HG03457 (cell line): Measurements from ENCODE around the gene ELMOD3.
"Not testable (repeated sequence)": the region's sequence is repeated elsewhere in the genome, so short reads cannot be mapped to it uniquely, and the experiment has no call there.

Experiments used
- ATAC-seq: cut with Tn5 transposase; IDR thresholded peaks from one replicate; pipeline ENCODE4 v1.9.1; 2021; ENCODE audit warnings: moderate number of reproducible peaks; ENCODE audit not compliant: unreplicated experiment

Gene ELMOD3

DNA sequence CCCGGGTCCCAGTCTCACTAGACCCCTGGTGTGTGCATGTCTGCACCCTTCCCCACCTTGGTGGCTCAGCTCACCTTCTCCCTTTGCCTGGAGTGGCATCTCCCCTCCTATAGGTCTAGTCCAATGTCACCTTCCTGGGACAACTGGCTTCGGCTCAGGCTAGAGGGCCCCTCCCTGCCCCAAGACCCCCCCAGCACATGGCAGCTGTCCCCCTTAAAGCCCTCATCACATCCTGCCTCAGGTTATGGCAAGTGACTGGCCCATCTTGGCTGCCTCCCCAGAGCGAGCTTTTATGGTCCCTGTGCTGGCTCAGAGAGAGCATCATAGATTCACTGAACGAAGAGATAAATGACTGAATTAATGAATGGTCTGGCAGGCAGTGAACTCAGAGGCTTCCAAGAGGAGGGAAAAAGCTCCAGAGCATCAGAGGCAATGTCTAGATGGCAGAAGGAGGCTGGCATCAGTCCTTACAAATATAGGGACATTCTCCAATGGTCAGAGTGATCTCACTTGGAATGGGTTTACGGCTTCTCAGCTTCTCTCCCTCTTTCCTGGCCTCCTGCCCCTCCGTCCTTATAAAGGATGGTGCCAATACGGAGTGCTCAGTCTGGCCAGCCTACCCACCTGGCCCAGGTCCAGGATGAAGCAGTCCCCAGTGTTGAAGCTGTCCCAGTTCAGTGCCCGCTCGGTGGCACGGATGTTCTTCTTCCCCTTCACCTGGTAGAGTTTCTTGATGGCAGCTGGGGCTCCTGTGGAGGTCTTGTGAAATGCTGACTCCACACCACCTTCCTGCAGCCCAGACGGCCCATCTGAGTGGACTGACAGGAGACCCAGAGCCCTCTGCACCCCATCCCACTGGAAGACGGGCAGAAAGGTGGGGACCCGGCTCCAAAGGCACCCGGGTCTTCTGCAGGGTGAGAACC lies 46.2 kb downstream of the ELMOD3 start:
- ATAC-seq: no peak

DNA sequence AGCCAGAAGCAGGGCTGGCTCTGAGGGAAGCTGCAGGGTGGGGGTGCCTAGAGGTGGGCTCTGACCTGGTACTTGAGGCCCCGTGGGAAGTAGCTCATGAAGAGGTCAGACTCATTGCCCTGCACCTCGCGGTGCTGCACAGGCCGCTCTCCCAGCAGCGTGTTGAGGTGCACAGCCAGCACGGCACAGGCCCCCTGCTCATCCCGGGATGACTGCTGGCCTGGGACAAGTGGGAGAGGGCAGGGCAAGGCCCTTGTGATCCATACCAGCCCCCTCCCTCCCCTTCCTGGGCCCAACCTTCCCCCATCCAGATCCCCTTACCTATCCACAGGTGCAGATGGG lies 46.9 kb downstream of the ELMOD3 start:
- ATAC-seq: no peak

DNA sequence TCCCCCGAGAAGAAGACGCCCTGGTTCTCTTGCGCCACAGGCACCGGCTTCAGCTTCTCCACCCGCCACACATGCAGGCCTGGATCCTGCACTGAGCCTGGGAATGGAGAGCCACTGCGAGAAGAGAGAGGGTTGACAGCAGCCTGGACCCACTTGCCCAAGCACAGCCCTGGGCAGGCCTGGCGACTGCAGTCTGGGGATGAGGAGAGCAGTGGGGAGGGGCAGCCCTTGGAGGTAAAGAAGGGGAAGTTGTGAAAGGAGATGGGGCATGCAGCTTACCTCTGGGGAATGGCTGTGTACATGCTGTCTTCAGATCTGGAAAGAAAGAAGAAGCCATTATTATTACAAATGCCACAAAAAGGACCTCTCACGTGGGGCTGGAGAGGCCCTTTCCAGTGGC lies 47.3 kb downstream of the ELMOD3 start:
- no peak for ATAC-seq

GRCh38 chr2:85405201-85406059 lies 50.9 kb downstream of the ELMOD3 start:
- peak; percentile 65 for ATAC-seq

DNA sequence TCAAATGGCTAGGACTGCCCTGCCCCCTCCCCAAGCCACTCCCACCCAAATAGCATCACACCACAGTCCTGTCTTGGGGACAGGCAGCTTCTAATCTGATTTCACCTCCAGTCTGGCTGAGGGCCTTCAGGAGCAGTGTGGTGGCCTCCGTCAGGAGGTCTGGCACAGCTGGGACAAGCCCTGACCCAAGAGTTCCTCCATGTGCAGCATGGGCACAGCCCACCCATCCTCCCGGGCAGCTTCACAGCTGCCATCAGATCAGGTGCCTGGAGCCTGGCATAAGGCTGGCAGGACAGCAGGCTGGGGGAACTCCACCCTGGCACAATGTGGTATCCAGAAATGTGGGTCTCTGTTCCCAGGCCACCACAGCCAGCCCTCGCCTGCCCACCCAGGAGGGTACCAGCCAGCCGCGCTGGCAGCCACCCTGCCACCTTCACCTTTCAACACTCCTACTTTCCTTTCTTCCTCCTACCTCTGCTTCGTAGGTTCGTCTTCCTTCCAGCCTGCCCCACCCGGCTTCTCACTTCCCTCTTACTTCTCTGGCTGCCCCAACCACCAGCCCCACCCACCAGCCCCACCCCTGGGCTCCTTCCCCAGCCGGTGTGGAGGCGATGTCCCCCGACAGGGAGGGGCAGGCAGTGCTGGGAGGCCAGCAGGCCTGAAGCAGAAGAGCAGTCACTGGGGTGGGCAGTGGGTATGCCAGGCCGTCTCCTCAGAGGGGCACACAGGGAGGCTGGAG lies 55.4 kb downstream of the ELMOD3 start, which contains the start of gene CAPG:
Gene CAPG (minus strand): TSS at position 522 of the 739 bp plus-strand sequence. CDS start 8,221 bp downstream, outside the sequence.
- ATAC-seq: no peak

- no peak for ATAC-seq
Measured at GRCh38 chr2:85410584-85411404, 56.2 kb downstream of the ELMOD3 start.

DNA sequence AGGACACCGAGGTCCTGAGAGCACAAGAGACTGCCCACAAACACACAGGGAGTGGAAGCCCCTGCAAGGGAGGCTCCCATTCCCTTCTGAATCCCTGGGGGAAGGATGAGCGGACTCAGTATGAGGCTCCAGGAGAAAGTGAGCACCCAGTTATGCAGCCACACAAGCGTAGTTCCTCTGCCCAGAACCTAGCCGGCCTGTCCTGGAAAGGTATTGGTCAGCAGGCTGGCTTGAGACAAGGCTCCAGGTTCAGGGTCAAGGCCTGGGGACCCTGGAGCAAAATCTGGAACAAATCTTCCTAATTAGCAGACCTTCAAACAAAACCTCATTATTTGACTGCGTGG lies 56.8 kb downstream of the ELMOD3 start:
- no peak for ATAC-seq

DNA sequence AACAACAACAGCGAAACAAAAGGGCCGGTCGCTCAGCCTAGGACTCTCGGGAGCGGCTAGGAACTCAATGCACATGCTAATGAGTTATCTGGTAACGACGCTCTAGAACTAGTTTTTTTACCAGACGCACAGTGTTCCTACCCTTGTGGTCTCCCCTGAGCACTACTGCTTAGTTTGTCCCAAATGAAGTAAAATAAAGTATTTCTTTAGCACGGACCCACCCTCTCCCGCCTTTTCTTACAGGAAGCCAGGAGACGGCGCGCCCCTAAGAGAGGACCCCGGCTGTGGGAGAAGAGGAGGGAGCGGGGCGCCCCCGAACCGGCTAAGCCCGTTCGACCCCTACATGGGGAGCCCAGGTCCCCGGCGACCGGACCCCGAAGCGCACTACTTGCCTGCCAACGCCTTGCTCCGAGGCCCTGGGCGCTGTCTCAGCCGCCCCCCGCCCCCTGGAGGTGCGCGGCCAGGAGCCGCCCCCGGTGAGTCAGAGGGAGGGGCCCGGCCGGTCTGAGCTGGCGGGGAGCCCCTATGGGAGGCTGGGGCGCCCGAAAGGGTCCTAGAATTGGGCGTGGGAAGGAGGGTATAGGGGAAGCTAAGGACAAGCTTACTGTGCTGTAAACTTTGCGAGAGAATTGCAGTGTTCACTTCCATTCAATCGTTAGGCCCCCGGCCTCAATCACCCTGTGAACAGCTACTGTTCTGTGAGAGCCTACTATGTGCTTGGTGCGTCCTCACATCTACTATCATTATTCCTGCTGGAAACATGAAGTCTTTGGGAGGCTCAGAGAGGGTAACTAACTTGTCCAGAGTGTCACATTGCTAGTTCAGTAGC lies 59.2 kb downstream of the ELMOD3 start:
- ATAC-seq: no peak

- ATAC-seq: not testable (repeated sequence)
Measured at GRCh38 chr2:85414421-85414759, 59.8 kb downstream of the ELMOD3 start.

GRCh38 chr2:85414761-85415553 lies 60.4 kb downstream of the ELMOD3 start:
- no peak for ATAC-seq

- ATAC-seq: no peak
Measured at GRCh38 chr2:85415980-85416650, 61.5 kb downstream of the ELMOD3 start.

DNA sequence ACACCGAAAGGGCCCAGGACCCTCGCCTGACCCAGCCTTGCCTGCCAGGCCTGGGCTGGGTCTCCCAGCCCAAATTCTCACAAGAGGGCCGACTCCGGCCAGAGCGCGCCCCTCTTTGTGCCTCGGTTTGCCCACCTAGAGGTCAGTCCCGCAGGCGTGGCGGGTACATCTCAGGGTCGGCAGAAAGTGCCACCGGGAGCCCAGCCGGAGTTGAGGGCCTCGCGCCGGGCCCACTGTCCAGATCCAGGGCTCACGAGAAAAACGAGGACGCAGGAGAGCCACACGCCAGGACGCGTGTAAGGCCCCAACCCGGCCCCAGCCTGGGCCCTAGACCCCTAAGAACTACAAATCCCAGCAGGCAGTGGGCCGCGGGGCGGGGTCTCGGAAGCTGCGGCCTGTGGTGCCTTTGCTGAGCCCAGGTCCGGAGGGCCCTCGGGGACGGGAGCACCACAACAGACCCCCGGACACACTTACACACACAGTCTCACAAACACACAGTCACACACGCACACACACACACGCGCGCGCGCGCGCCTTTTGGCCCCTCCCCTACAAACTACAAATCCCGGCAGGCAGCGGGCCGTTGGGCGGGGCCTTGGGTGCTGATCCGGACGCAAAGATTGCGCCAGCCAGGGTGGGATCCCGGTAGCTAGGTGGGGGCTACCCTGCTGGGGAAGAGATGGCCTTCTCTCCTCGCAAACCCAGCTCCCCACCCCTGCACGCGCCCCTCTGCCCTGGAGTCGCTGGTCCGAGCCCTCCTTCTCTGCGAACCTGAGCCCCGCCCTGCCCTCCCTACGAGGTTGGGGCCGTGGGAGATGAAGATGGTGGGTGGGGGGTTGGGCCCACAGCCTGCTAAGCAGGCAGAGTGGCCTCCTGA lies 63.8 kb downstream of the ELMOD3 start, which contains the start of gene SH2D6:
Gene SH2D6 (plus strand): TSS at position 583 of the 877 bp plus-strand sequence. CDS start 10,752 bp downstream, outside the sequence.
- ATAC-seq: peak; percentile 69

- ATAC-seq: no peak
Measured at GRCh38 chr2:85419009-85419675, 64.6 kb downstream of the ELMOD3 start.

GRCh38 chr2:85420536-85421259 lies 66.1 kb downstream of the ELMOD3 start:
- peak; percentile 47 for ATAC-seq

DNA sequence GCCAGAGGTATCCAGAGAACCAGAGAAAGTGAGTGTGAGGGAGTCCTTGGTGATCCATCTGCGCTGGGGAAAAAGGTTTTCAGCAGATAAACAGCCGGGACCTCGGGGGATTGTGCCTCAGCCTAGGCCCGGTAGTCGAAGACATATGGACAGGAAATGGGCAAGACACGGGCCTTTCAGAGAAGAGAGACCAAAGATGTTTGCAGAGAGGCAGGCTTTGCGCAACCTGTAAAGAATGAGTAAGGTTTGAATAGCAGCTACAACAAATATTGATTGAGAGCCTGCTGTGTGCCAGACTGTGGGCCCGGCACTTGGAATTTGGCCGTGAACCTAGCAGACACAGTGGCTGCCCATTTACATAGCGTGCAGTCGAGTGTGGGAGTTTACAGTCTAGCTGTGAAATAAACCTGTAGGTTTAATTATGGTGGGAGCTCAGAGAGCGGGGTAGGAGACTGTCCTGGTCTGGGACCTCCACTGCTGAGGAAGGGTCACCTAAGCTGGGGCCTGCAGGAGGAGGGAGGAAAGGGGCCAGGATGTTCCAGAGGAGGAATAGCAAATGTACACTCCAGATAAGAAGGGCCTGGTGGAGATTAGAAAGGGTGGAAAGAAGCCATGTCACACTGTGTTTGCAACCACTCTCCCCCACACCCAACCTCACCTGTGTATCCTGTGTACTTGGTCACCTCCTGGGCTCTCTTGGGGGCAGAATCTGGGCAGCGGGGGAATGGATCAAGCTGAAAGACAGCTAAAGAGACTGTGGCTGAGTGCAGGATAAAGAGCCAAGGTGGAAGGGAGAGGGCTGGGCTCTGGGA lies 66.9 kb downstream of the ELMOD3 start:
- ATAC-seq: no peak
